Activated T-cell treated with anti-CD3 and anti-CD28 coated beads, Interleukin-2, amount 50 U/mL, for 4 hours (primary cell): Measurements from ENCODE around the gene SLC1A7. TPM values are rescaled to one million over a fixed set of nuclear protein-coding genes. Genes with fewer than 3 reads are reported as not detected.

Experiments
- ATAC-seq, 2 donors: fragments of 200-7000 bp; cut with Tn5 transposase; one replicate each; pipeline ENCODE4 v1.10.0; 2021
- DNase-seq: peaks from one replicate; pipeline ENCODE4 v3.0.0-alpha.2; 2020
- H3K27me3 Mint-ChIP-seq: one replicate; pipeline ENCODE4 v1.8.0; 2021; ENCODE audit warnings: low read depth, mixed read lengths
- H3K36me3 Mint-ChIP-seq: one replicate; pipeline ENCODE4 v1.8.0; 2022; ENCODE audit warnings: mixed read lengths; ENCODE audit not compliant: insufficient read depth
- H3K4me1 Mint-ChIP-seq: one replicate; pipeline ENCODE4 v1.8.0; 2021; ENCODE audit warnings: low read depth, mixed read lengths
- H3K4me3 Mint-ChIP-seq: one replicate; pipeline ENCODE4 v1.8.0; 2021; ENCODE audit warnings: mild to moderate bottlenecking, moderate library complexity, mixed read lengths
- H3K9me3 Mint-ChIP-seq: one replicate; pipeline ENCODE4 v1.8.0; 2021; ENCODE audit warnings: mixed read lengths
- total RNA-seq, 3 donors: library from RNA; stranded (reverse); gene quantifications; one replicate each; pipeline ENCODE4 v1.2.1, GENCODE V29; 2021

The SLC1A7 gene
- total RNA-seq, 3 donors from 2014 or later, result not detected

DNA sequence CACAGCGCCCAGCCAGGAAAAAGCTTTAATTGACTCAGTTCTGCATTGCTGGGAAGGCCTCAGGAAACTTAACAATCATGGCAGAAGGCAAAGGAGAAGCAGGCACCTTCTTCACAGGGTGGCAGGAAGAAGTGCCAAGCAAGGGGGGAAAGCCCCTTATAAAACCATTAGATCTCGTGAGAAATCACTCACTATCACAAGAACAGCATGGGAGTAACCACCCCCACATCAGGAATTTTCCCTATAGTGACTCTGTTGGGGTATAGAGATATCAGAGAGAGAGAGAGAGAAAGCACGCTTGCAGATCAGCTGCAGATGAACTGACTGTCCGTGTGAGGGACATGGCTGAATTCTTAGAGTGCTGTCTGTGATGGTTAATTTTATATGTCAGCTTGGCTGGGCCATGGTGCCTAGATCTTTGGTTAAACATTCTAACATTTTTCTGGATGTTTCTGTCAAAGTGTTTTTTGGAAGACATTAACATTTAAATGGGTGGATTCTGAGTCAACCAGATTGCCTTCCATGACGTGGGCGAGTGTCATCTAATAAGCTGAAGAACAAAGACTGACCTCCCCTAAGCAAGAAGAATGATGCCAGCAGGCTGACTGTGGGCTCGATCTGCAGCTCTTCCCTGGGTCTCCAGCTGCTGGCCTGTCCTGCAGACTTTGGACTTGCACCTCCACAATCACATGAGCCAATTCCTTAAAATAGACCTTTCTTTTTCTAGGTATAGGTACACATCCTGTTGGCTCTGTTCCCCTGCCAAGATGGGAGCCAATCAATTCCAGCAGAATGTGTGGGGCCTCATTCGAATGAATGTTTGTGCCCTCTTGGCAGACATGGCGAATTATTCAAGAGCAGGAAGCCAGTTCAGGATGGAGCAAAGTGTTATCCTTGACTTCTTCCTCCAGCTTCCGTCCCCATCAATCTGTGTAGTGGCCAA lies 32.8 kb upstream of the SLC1A7 start:
- no peak for ATAC-seq
- DNase-seq, result no peak
- peaks cover 8% of the 10 kb centered on the region for H3K4me1 Mint-ChIP-seq
- H3K36me3 Mint-ChIP-seq, result no peaks in the 10 kb centered on the region
- H3K4me3 Mint-ChIP-seq, result no peak overlapping the region
- peaks cover 25% of the 10 kb centered on the region for H3K27me3 Mint-ChIP-seq
- no peaks in the 10 kb centered on the region for H3K9me3 Mint-ChIP-seq

DNA sequence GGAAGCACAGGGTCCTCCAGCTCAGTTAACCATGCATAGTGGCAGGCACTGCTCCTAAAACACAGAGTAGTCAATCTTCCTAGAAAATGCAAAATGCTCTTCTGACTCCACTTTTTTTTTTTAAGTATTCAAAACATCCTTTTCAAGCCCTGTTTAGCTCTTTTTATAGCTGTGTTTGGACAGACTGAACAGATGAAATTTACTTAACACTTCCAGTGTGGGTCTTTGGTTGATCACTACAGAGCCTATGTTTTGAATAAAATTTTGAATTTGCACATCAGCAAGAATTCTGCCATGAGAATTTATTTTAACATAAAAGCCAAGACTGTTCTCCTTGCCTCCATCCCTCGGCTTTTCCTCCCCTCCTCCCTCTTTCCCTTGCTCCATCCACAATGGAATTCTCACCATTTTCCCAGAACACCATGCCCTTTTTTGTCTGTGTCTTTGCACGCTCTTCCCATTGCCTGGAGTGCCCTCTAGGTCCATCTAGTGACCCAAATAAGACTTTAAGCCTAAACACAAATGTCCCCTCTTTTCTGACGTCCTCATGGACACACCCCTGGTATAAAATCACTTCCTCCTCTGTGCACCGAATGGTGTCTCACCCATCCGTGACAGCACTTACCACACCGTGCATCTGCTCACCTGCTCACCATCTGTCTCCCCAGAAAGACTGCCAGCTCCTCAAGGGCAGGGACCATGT lies 30.1 kb upstream of the SLC1A7 start:
- no peak for ATAC-seq

DNA sequence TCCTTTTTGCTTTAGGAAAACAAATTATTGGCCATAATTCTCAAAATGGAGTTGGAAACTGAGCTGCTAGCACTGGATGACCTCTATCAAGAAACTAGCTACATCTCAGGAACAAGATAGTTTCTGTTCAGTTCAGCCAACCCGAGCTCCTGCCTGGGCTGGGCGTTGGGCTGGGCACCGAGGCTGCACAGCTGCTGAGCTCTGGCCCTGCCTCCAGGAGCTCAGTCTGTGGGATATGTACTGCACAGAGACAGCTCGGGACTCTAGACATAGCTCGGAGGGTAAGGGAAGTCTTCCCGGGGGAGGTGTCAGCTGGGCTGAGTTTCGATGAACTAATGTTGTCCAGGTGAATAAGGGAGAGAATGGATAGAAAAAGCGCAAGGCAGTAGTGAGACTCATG lies 24.5 kb upstream of the SLC1A7 start:
- no peak for DNase-seq
- H3K9me3 Mint-ChIP-seq, result no peaks in the 10 kb centered on the region
- H3K4me1 Mint-ChIP-seq, result no peaks in the 10 kb centered on the region
- H3K27me3 Mint-ChIP-seq, result peaks cover 13% of the 10 kb centered on the region
- H3K4me3 Mint-ChIP-seq, result no peak overlapping the region
- no peak for ATAC-seq
- no peaks in the 10 kb centered on the region for H3K36me3 Mint-ChIP-seq

More for the DNA sequence above, 30.1 kb upstream of the SLC1A7 start:
- H3K4me3 Mint-ChIP-seq, result no peak overlapping the region
- no peak for DNase-seq
- no peaks in the 10 kb centered on the region for H3K9me3 Mint-ChIP-seq
- peaks cover 24% of the 10 kb centered on the region for H3K27me3 Mint-ChIP-seq
- H3K4me1 Mint-ChIP-seq, result peaks cover 8% of the 10 kb centered on the region
- H3K36me3 Mint-ChIP-seq, result no peaks in the 10 kb centered on the region

DNA sequence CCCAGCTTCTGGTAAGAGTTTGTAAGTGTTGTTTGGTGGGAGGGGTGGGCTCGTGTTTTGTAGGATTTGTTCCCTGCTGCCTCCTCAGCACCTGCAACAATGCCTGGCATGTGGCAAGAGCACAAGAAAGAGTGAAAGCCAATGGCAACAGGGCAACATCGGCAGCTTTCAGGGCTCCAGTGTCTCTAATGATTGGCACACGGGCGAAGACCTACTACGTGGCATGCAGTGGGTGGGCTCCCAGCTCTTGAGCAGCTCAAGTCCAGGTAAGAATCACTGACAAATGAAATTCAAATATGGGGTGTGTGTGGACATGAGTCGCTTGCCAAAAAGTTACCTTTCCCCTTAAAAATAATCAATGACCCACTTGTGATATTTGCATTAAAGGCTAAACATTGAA lies 23.9 kb upstream of the SLC1A7 start:
- H3K4me3 Mint-ChIP-seq, result no peak overlapping the region
- H3K27me3 Mint-ChIP-seq, result peaks cover 10% of the 10 kb centered on the region
- H3K9me3 Mint-ChIP-seq, result no peaks in the 10 kb centered on the region
- DNase-seq (no peak), ATAC-seq (no peak)
- H3K36me3 Mint-ChIP-seq, result no peaks in the 10 kb centered on the region
- H3K4me1 Mint-ChIP-seq, result no peaks in the 10 kb centered on the region

DNA sequence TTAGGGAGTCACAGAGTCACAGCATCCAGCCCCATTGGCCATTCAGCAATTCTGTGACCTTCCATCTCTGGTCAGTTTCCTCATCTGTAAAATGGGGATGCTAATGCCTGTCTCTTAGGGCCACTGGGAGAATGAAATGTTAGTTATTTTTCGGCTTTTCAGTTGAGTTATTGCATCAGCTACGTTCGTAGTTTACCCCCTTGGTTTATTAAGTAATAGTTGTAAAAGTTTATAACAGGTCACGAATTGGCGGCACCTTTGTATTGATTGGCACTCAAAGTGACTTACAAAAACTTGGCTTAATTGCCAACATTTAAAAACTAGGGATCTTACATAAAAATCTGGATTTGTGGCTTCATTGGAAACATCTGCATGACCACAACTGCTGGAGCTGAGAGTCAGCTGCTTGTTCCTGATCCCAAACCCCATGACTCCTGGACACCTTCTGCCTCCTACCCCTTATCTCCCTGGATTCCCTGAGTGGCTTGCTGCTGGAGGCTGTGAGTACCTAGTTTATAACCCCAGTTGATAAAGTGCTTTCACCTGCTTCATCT lies 23.0 kb upstream of the SLC1A7 start:
- no peak for ATAC-seq
- no peak overlapping the region for H3K4me3 Mint-ChIP-seq
- no peaks in the 10 kb centered on the region for H3K36me3 Mint-ChIP-seq
- DNase-seq, result no peak
- H3K27me3 Mint-ChIP-seq, result peaks cover 10% of the 10 kb centered on the region
- H3K9me3 Mint-ChIP-seq, result no peaks in the 10 kb centered on the region
- H3K4me1 Mint-ChIP-seq, result no peaks in the 10 kb centered on the region

DNA sequence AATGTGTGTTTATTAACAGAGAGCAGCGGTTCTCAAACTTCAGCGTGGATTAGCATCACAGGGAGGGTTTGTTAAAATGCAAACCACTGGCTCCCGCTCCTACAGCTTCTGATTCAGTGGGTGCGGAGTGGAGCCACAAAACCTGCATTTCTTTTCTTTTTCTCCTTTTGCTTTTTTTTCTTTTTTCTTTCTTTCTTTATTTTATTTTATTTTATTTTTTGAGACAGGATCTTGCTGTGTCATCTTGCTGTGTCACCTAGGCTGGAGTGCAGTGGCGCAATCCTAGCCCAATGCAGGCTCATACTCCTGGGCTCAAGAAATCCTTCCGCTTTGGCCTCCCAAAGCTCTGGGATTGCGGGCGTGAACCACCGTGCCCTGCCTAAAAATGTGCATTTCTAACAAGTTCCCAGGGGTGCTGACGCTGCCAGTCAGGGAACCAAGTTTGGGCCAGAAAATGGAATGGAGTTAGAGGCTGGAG lies 20.9 kb upstream of the SLC1A7 start:
- Mint-ChIP-seq H3K27me3 (peaks cover 10% of the 10 kb centered on the region), H3K4me1 (no peaks in the 10 kb centered on the region), H3K9me3 (no peaks in the 10 kb centered on the region), H3K36me3 (no peaks in the 10 kb centered on the region), H3K4me3 (no peak overlapping the region)
- ATAC-seq, result no peak
- no peak for DNase-seq

DNA sequence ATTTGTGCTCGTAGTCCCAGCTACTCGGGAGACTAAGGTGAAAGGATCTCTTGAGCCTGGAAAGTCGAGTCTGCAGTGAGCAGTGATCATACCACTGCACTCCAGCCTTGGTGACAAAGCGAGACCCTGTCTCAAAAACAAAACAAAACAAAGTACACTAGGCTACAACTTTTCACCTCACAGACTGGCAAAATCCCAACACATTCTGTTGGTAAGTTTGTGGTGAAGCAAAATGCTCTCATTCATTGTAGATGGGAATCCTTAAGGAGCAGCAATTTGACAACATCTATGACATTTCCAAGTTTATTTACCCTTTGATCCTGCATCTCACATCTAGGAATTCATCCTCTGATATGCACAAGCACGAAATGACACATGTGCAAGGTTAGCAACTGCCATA lies 20.2 kb upstream of the SLC1A7 start:
- peaks cover 10% of the 10 kb centered on the region for H3K27me3 Mint-ChIP-seq
- ATAC-seq (no peak), DNase-seq (no peak)
- H3K4me1 Mint-ChIP-seq, result no peaks in the 10 kb centered on the region
- H3K4me3 Mint-ChIP-seq, result no peak overlapping the region
- no peaks in the 10 kb centered on the region for H3K36me3 Mint-ChIP-seq
- H3K9me3 Mint-ChIP-seq, result no peaks in the 10 kb centered on the region

DNA sequence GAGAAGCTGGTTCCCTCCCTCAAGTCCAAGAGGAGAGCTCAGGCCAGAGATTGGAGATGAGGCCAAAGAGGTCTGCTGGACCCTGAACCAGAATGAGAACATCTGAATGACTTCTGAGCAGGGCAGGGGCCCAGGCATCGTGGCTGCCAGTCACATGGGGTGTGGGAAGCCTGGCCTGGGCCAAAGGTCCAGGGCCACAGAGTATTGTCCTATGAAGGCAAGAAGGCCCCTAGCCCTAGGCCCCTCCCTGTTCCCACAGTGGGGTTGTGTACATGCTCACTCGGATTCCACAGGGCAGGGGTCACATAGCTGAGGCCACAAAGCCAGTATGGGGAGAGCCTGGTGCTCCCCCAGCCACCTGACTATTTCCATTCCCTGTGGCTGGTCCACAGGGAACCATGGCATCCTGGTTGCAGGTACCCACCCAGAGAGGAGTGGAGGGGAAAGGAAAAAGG lies 18.5 kb upstream of the SLC1A7 start:
- H3K4me1 Mint-ChIP-seq, result no peaks in the 10 kb centered on the region
- DNase-seq (no peak), ATAC-seq (no peak)
- no peak overlapping the region for H3K4me3 Mint-ChIP-seq
- no peaks in the 10 kb centered on the region for H3K36me3 Mint-ChIP-seq
- peaks cover 7% of the 10 kb centered on the region for H3K27me3 Mint-ChIP-seq
- no peaks in the 10 kb centered on the region for H3K9me3 Mint-ChIP-seq

DNA sequence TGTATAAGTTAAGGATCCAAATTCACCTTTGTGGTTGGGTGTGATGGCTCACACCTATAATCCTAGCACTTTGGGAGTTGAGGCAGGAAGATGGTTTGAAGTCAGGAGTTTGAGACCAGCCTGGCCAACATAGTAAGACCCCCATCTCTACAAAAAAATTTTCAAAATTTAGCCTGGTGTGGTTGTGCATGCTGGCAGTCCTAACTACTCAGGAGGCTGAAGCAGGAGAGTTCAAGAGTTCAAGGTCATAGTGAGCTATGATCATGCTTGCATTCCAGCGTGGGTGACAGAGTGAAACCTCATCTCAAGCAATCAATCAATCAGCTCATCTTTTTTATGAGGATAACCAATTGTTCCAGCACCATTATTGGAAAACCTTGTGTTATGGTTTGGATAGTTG lies 16.5 kb upstream of the SLC1A7 start:
- H3K27me3 Mint-ChIP-seq, result peaks cover 7% of the 10 kb centered on the region
- no peaks in the 10 kb centered on the region for H3K4me1 Mint-ChIP-seq
- no peak overlapping the region for H3K4me3 Mint-ChIP-seq
- no peaks in the 10 kb centered on the region for H3K36me3 Mint-ChIP-seq
- DNase-seq, result no peak
- no peak for ATAC-seq
- no peaks in the 10 kb centered on the region for H3K9me3 Mint-ChIP-seq

DNA sequence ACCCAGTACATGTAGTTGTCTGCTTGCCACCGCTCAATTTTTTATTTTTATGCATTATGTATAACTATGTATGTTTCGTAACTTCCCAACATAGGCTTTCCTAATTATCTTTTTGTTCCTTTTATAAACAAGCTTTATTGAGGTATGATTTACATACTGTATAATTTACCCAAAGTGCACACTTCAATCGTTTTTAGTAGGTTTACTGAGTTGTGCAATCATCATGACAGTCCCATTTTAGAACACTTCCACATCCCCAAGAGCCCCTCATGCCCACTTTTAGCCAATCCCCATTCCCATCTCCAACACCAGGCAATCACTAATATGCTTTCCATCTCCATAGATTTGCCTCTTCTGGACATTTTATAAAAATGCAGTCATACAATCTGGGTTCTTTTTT lies 14.3 kb upstream of the SLC1A7 start:
- Mint-ChIP-seq H3K4me1 (no peaks in the 10 kb centered on the region), H3K27me3 (no peaks in the 10 kb centered on the region), H3K4me3 (no peak overlapping the region), H3K9me3 (no peaks in the 10 kb centered on the region), H3K36me3 (no peaks in the 10 kb centered on the region)
- DNase-seq (no peak), ATAC-seq (no peak)

DNA sequence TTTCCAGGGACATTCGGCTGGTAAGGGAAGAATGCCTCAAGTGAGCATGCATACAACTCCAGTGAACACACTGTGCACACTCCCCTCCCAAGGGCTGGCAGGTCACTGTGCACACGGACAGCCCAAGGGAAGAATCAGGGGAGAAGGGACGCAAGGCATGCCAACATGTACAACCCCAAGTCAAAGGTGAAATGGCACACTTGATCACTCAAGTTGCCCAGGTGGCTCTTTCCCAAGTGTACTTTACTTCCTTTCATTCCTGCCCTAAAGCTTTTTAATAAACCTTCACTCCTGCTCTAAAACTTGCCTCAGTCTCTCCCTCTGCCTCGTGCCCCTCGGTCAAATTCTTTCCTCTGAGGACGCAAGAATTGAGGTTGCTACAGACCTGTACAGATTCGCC lies 13.5 kb upstream of the SLC1A7 start:
- Mint-ChIP-seq H3K36me3 (no peaks in the 10 kb centered on the region), H3K9me3 (no peaks in the 10 kb centered on the region), H3K27me3 (no peaks in the 10 kb centered on the region), H3K4me1 (no peaks in the 10 kb centered on the region), H3K4me3 (no peak overlapping the region)
- no peak for ATAC-seq
- no peak for DNase-seq

DNA sequence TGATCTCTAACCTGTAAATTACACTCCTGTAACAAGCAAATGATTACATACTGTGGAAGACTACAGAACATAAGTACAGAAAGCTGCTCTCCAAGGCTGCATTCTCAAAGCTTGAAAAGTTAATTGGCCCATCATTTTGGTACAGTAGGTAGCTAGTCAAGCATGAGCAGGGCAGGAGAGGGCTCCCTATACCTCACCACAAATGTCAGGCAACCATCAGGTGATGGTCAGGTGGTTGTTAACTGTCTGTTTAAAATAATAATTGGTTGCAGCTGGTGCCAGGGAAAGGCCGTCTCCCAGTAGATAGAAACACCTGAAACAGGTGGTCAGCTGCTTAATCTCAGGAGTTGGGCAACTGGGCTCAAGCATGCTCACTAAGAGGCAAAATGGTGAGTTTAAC lies 13.1 kb upstream of the SLC1A7 start:
- Mint-ChIP-seq H3K36me3 (no peaks in the 10 kb centered on the region), H3K9me3 (no peaks in the 10 kb centered on the region), H3K4me1 (no peaks in the 10 kb centered on the region), H3K4me3 (no peak overlapping the region), H3K27me3 (no peaks in the 10 kb centered on the region)
- DNase-seq, result no peak
- ATAC-seq, result no peak

DNA sequence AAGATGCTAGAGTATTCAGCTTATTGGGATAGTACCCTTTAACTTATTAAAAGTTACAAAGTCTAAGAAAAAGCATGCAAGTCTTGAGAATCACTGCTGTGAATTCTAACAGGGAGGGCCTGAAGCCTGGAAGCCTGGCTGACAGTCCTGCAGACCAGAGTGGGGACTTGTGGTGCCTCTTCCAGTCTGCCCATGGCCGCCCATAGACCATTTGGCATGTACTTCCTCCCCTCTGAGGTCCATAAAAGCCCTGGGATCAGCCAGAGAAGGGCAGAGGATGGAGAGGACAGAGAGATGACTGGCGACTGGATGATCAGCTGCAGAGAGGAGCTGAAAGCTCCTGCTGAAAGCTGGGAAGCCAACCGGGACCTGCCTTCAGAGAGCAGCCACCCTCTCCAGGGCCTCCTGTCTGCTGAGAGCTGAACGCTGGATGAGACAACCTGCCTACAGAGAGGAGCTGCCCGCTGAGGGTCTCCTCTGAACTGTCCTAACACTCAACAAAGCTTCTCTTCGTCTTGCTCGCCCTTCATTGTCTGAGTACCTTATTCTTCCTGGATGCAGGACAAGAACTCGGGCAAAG lies 12.5 kb upstream of the SLC1A7 start:
- ATAC-seq (no peak), DNase-seq (no peak)
- no peak overlapping the region for H3K4me3 Mint-ChIP-seq
- H3K4me1 Mint-ChIP-seq, result no peaks in the 10 kb centered on the region
- no peaks in the 10 kb centered on the region for H3K36me3 Mint-ChIP-seq
- H3K9me3 Mint-ChIP-seq, result no peaks in the 10 kb centered on the region
- H3K27me3 Mint-ChIP-seq, result no peaks in the 10 kb centered on the region

DNA sequence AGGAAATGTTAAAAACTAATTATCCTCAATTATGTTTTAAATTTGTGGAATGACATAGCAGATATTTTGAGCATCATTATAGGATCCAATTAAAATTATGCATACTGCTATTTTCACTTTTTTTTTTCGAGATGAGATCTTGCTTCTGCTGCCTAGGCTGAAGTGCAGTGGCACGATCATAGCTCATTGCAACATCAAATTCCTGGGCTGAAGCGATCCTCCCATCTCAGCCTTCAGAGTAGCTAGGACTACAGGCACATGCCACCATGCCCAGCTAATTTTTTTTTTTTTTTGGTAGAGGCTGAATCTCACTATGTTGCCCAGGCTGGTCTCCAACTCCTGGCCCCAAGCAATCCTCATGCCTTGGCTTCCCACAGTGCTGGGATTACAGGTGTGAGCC lies 11.3 kb upstream of the SLC1A7 start:
- no peaks in the 10 kb centered on the region for H3K9me3 Mint-ChIP-seq
- no peak overlapping the region for H3K4me3 Mint-ChIP-seq
- ATAC-seq, result no peak
- H3K27me3 Mint-ChIP-seq, result no peaks in the 10 kb centered on the region
- H3K36me3 Mint-ChIP-seq, result no peaks in the 10 kb centered on the region
- H3K4me1 Mint-ChIP-seq, result no peaks in the 10 kb centered on the region
- DNase-seq, result no peak
